Hepatocyte (in vitro differentiated cells): ENCODE data around the gene DCST1. TPM values are rescaled to one million over a fixed set of nuclear protein-coding genes. Genes with fewer than 3 reads are reported as not detected.

Experiments used
- DNase-seq: peaks from one replicate; pipeline ENCODE4 v3.0.0-alpha.2; 2016; ENCODE audit warnings: low spot score
- H2AFZ ChIP-seq: fragments of 200-600 bp; sonication (generic); 2 replicates; pipeline ENCODE4 v1.6.0; 2016; ENCODE audit warnings: antibody characterized with exemption, mild to moderate bottlenecking
- H3K27ac ChIP-seq: fragments of 200-600 bp; sonication (generic); 2 replicates; pipeline ENCODE4 v1.5.1; 2016; ENCODE audit warnings: mild to moderate bottlenecking
- H3K27me3 ChIP-seq: fragments of 200-600 bp; sonication (generic); 2 replicates; pipeline ENCODE4 v1.6.1; 2016
- H3K36me3 ChIP-seq: fragments of 200-600 bp; sonication (generic); replicated peaks from 2 replicates; pipeline ENCODE4 v1.5.1; 2016; ENCODE audit warnings: low read depth; ENCODE audit not compliant: insufficient read depth
- H3K4me1 ChIP-seq: fragments of 200-600 bp; sonication (generic); 2 replicates; pipeline ENCODE4 v1.5.1; 2016; ENCODE audit warnings: mild to moderate bottlenecking, moderate library complexity; ENCODE audit not compliant: insufficient read depth
- H3K4me2 ChIP-seq: fragments of 200-600 bp; sonication (generic); 2 replicates; pipeline ENCODE4 v1.6.0; 2016
- H3K4me3 ChIP-seq: fragments of 200-600 bp; sonication (generic); 2 replicates; pipeline ENCODE4 v1.5.1; 2016; ENCODE audit warnings: mild to moderate bottlenecking
- H3K79me2 ChIP-seq: fragments of 200-600 bp; sonication (generic); 2 replicates; pipeline ENCODE4 v1.6.0; 2017; ENCODE audit warnings: mild to moderate bottlenecking
- H3K9me2 ChIP-seq: fragments of 200-600 bp; sonication (generic); replicated peaks from 2 replicates; pipeline ENCODE4 v1.6.0; 2017; ENCODE audit warnings: mild to moderate bottlenecking; ENCODE audit not compliant: insufficient read depth
- H3K9me3 ChIP-seq: fragments of 200-600 bp; sonication (generic); 2 replicates; pipeline ENCODE4 v1.5.1; 2016; ENCODE audit warnings: low read depth, mild to moderate bottlenecking
- H4K20me1 ChIP-seq: fragments of 200-600 bp; sonication (generic); 2 replicates; pipeline ENCODE4 v1.6.0; 2016; ENCODE audit warnings: mild to moderate bottlenecking; ENCODE audit not compliant: insufficient read depth, poor library complexity, severe bottlenecking
- CTCF ChIP-seq: fragments of 200-600 bp; sonication (generic); IDR thresholded peaks from 2 replicates; pipeline ENCODE4 v1.5.1; 2016; ENCODE audit warnings: antibody characterized with exemption, mild to moderate bottlenecking; ENCODE audit not compliant: poor library complexity
- EZH2 ChIP-seq: fragments of 200-600 bp; sonication (generic); IDR thresholded peaks from 2 replicates; pipeline ENCODE4 v1.6.1; 2016; ENCODE audit warnings: antibody characterized with exemption, mild to moderate bottlenecking, borderline replicate concordance
- EZH2phosphoT487 ChIP-seq: fragments of 200-600 bp; sonication (generic); IDR thresholded peaks from one replicate; pipeline ENCODE4 v1.6.1; 2018; ENCODE audit warnings: antibody characterized with exemption, mild to moderate bottlenecking, low read depth, moderate library complexity; ENCODE audit not compliant: unreplicated experiment, severe bottlenecking
- WGBS: methylation state at CpG from one replicate; pipeline ENCODE4 v1.1.6; 2016; ENCODE audit warnings: low lambda C conversion rate; ENCODE audit errors: missing lambda C conversion rate; 5-methylcytosine and 5-hydroxymethylcytosine counted together
- polyA plus RNA-seq: library from polyadenylated mRNA; unstranded; fragments of >200 nt; fragmentation: Nextera tagmentation; extraction: Ambion mirVana; gene quantifications from 2 replicates; pipeline ENCODE4 v1.2.1, GENCODE V29; 2016
- total RNA-seq: library from RNA; depleted of rRNA; stranded (reverse); fragments of >200 nt; gene quantifications from 2 replicates; pipeline ENCODE4 v1.2.3, GENCODE V29; 2014

The DCST1 gene
- total and polyA plus RNA-seq, 2 experiments from 2014 or later = 0.60 TPM; not detected in 1

- no peaks in the 10 kb centered on the region for H3K9me3 ChIP-seq
- H3K9me2 ChIP-seq = no peaks in the 10 kb centered on the region
- H3K4me2 ChIP-seq = peak overlapping the region; percentile 59
- no peaks in the 10 kb centered on the region for H4K20me1 ChIP-seq
- DNase-seq = no peak
- H3K27ac ChIP-seq = peak overlapping the region; percentile 9
- no peak overlapping the region for H2AFZ ChIP-seq
- H3K4me1 ChIP-seq = peaks cover 3% of the 10 kb centered on the region
- 82% methylated on average over 2 of the region's 2 CpGs for WGBS
- no peak overlapping the region for H3K4me3 ChIP-seq
- H3K79me2 ChIP-seq = no peaks in the 10 kb centered on the region
- no peak for TF ChIP-seq CTCF
- no peak for TF ChIP-seq EZH2phosphoT487
- TF ChIP-seq EZH2 = no peak
- no peaks in the 10 kb centered on the region for H3K36me3 ChIP-seq
- H3K27me3 ChIP-seq = no peaks in the 10 kb centered on the region
These were observed 61.0 kb downstream of the DCST1 start for GRCh38 chr1:155094622-155094948.

- peaks cover 2% of the 10 kb centered on the region for H3K4me1 ChIP-seq
- no peaks in the 10 kb centered on the region for H3K79me2 ChIP-seq
- TF ChIP-seq EZH2 (no peak), CTCF (no peak), EZH2phosphoT487 (no peak)
- H3K9me3 ChIP-seq = no peaks in the 10 kb centered on the region
- 86% methylated on average over 7 of the region's 7 CpGs for WGBS
- H3K9me2 ChIP-seq = no peaks in the 10 kb centered on the region
- H3K36me3 ChIP-seq = no peaks in the 10 kb centered on the region
- no peak overlapping the region for H3K4me3 ChIP-seq
- H2AFZ ChIP-seq = no peak overlapping the region
- no peak overlapping the region for H3K4me2 ChIP-seq
- no peak overlapping the region for H3K27ac ChIP-seq
- no peaks in the 10 kb centered on the region for H4K20me1 ChIP-seq
- no peak for DNase-seq
- H3K27me3 ChIP-seq = no peaks in the 10 kb centered on the region
These were observed 65.7 kb downstream of the DCST1 start for GRCh38 chr1:155099331-155099730.

Other genes with a start within 250 kb of the DCST1 start
- 0.36 and 0.67 TPM in 2 replicates for gene KCNN3, start 163.5 kb upstream of the DCST1 start, total RNA-seq
- 0.56 and 1.3 TPM in 2 replicates for gene KCNN3, start 163.5 kb upstream of the DCST1 start, polyA plus RNA-seq
- gene PMVK, start 97.1 kb upstream of the DCST1 start, total RNA-seq = 12.5 and 18.5 TPM in 2 replicates
- gene PMVK, start 97.1 kb upstream of the DCST1 start, polyA plus RNA-seq = 53.5 and 59.2 TPM in 2 replicates
- gene PBXIP1, start 77.7 kb upstream of the DCST1 start, total RNA-seq = 52.4 and 53.0 TPM in 2 replicates
- 61.0 and 65.5 TPM in 2 replicates for gene PBXIP1, start 77.7 kb upstream of the DCST1 start, polyA plus RNA-seq
- gene PYGO2, start 72.0 kb upstream of the DCST1 start, total RNA-seq = 20.2 and 21.8 TPM in 2 replicates
- 22.3 and 28.3 TPM in 2 replicates for gene PYGO2, start 72.0 kb upstream of the DCST1 start, polyA plus RNA-seq
- 81.8 and 95.6 TPM in 2 replicates for gene SHC1, start 63.1 kb upstream of the DCST1 start, total RNA-seq
- 107 and 120 TPM in 2 replicates for gene SHC1, start 63.1 kb upstream of the DCST1 start, polyA plus RNA-seq
- gene CKS1B, start 59.1 kb upstream of the DCST1 start, total RNA-seq = 40.4 and 41.5 TPM in 2 replicates
- gene CKS1B, start 59.1 kb upstream of the DCST1 start, polyA plus RNA-seq = 91.3 and 102 TPM in 2 replicates
- gene FLAD1, start 50.5 kb upstream of the DCST1 start, total RNA-seq = 25.6 and 27.7 TPM in 2 replicates
- gene FLAD1, start 50.5 kb upstream of the DCST1 start, polyA plus RNA-seq = 42.8 and 45.1 TPM in 2 replicates
- 0.92 TPM in 1 of 2 replicates, not detected in the other for gene LENEP, start 40.2 kb upstream of the DCST1 start, total RNA-seq
- gene LENEP, start 40.2 kb upstream of the DCST1 start, polyA plus RNA-seq = not detected in 2 replicates
- gene ZBTB7B, start 31.0 kb upstream of the DCST1 start, total RNA-seq = 27.3 and 29.2 TPM in 2 replicates
- 13.3 and 13.5 TPM in 2 replicates for gene ZBTB7B, start 31.0 kb upstream of the DCST1 start, polyA plus RNA-seq
- 0.04 and 1.6 TPM in 2 replicates for gene DCST2, start within 50 bp of the DCST1 start, total RNA-seq
- gene DCST2, start within 50 bp of the DCST1 start, polyA plus RNA-seq = 0.40 and 0.47 TPM in 2 replicates
- gene ADAM15, start 17.5 kb downstream of the DCST1 start, total RNA-seq = 44.8 and 55.7 TPM in 2 replicates
- 108 and 117 TPM in 2 replicates for gene ADAM15, start 17.5 kb downstream of the DCST1 start, polyA plus RNA-seq
- 20.5 and 21.3 TPM in 2 replicates for gene EFNA4, start 29.9 kb downstream of the DCST1 start, total RNA-seq
- 16.3 and 18.1 TPM in 2 replicates for gene EFNA4, start 29.9 kb downstream of the DCST1 start, polyA plus RNA-seq
- 4.0 and 5.5 TPM in 2 replicates for gene EFNA3, start 45.0 kb downstream of the DCST1 start, total RNA-seq
- gene EFNA3, start 45.0 kb downstream of the DCST1 start, polyA plus RNA-seq = 10.3 and 13.1 TPM in 2 replicates
- gene EFNA1, start 94.1 kb downstream of the DCST1 start, total RNA-seq = 78.7 and 94.8 TPM in 2 replicates
- gene EFNA1, start 94.1 kb downstream of the DCST1 start, polyA plus RNA-seq = 137 and 172 TPM in 2 replicates
- 75.3 and 88.6 TPM in 2 replicates for gene SLC50A1, start 102.0 kb downstream of the DCST1 start, total RNA-seq
- 111 and 115 TPM in 2 replicates for gene SLC50A1, start 102.0 kb downstream of the DCST1 start, polyA plus RNA-seq
- gene DPM3, start 106.7 kb downstream of the DCST1 start, total RNA-seq = 94.2 and 121 TPM in 2 replicates
- 84.1 and 96.3 TPM in 2 replicates for gene DPM3, start 106.7 kb downstream of the DCST1 start, polyA plus RNA-seq
- gene KRTCAP2, start 139.5 kb downstream of the DCST1 start, total RNA-seq = 191 and 209 TPM in 2 replicates
- 440 and 454 TPM in 2 replicates for gene KRTCAP2, start 139.5 kb downstream of the DCST1 start, polyA plus RNA-seq
- gene TRIM46, start 140.0 kb downstream of the DCST1 start, total RNA-seq = 1.1 and 1.2 TPM in 2 replicates
- 1.9 and 2.1 TPM in 2 replicates for gene TRIM46, start 140.0 kb downstream of the DCST1 start, polyA plus RNA-seq
- 19.8 and 20.3 TPM in 2 replicates for gene THBS3, start 174.1 kb downstream of the DCST1 start, total RNA-seq
- 39.9 and 41.6 TPM in 2 replicates for gene THBS3, start 174.1 kb downstream of the DCST1 start, polyA plus RNA-seq
- 42.1 and 49.4 TPM in 2 replicates for gene MTX1, start 174.9 kb downstream of the DCST1 start, total RNA-seq
- 78.2 and 82.0 TPM in 2 replicates for gene MTX1, start 174.9 kb downstream of the DCST1 start, polyA plus RNA-seq
- gene ENTREP3, start 221.7 kb downstream of the DCST1 start, total RNA-seq = 8.1 and 8.8 TPM in 2 replicates
- gene ENTREP3, start 221.7 kb downstream of the DCST1 start, polyA plus RNA-seq = 26.0 and 27.1 TPM in 2 replicates
- 45.0 and 45.7 TPM in 2 replicates for gene SCAMP3, start 228.5 kb downstream of the DCST1 start, total RNA-seq
- 114 and 131 TPM in 2 replicates for gene SCAMP3, start 228.5 kb downstream of the DCST1 start, polyA plus RNA-seq
- 18.6 and 26.1 TPM in 2 replicates for gene CLK2, start 239.7 kb downstream of the DCST1 start, total RNA-seq
- 48.7 and 53.8 TPM in 2 replicates for gene CLK2, start 239.7 kb downstream of the DCST1 start, polyA plus RNA-seq
- gene HCN3, start 243.6 kb downstream of the DCST1 start, total RNA-seq = 1.5 and 4.3 TPM in 2 replicates
- gene HCN3, start 243.6 kb downstream of the DCST1 start, polyA plus RNA-seq = 5.6 and 8.2 TPM in 2 replicates